WERI-Rb-1 (cell line): ENCODE data around the gene BAHD1.

Experiments
- DNase-seq: peaks from one replicate; pipeline ENCODE4 v3.0.0-alpha.2; 2020
- H3K27ac ChIP-seq: fragments of 250-450 bp; sonication (Bioruptor Pico); 2 replicates; pipeline ENCODE4 v1.5.1; 2020; ENCODE audit warnings: mild to moderate bottlenecking, moderate library complexity
- H3K27me3 ChIP-seq: fragments of 250-450 bp; sonication (Bioruptor Pico); 2 replicates; pipeline ENCODE4 v1.5.1; 2021; ENCODE audit warnings: mild to moderate bottlenecking, low read depth, moderate library complexity; ENCODE audit not compliant: insufficient read depth, severe bottlenecking
- H3K36me3 ChIP-seq: fragments of 250-450 bp; sonication (Bioruptor Pico); 2 replicates; pipeline ENCODE4 v1.5.1; 2020; ENCODE audit warnings: mild to moderate bottlenecking, moderate library complexity
- H3K4me3 ChIP-seq: 2 replicates; pipeline ENCODE4 v1.5.1; 2011; ENCODE audit warnings: low read depth, mild to moderate bottlenecking, control low read depth, low read length
- H3K9me3 ChIP-seq: fragments of 250-450 bp; sonication (Bioruptor Pico); 2 replicates; pipeline ENCODE4 v1.5.1; 2021; ENCODE audit warnings: mild to moderate bottlenecking, moderate library complexity; ENCODE audit not compliant: severe bottlenecking
- CTCF ChIP-seq: IDR thresholded peaks from 2 replicates; pipeline ENCODE4 v1.5.1; 2011; ENCODE audit warnings: low read depth, mild to moderate bottlenecking, control low read depth, inconsistent platforms, low read length

BAHD1 gene

DNA sequence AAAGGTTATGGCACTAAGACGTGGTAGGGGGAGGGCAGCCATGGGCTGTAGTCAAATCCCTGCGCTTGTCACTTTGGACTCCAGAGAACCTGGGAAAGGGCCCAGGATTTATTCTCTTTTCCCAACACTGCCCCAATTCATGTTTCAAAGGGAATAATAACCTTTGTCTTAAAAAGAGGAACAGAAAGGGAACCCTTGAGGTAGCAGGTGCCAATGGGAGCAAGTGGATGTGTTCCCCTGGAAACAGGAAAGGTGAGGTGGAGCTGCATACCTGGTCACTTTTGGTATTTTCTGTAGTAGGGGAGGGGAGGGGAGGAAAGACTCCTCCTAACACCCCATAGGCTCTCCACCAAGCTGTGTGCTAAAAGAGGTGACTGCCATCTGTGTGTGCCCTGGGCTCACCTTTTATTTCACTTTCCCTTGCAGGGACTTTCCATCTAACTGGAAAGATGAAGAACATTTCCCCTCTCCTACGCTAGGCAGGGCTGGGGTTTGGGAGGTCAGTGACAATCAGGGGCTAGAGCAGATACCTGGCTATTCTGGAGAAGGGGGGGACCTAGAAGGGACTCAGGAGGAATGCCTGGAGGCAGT lies 23.9 kb downstream of the BAHD1 start:
- Histone ChIP-seq H3K27me3 (no peaks in the 10 kb centered on the region), H3K4me3 (no peak overlapping the region), H3K27ac (no peak overlapping the region), H3K9me3 (no peaks in the 10 kb centered on the region), H3K36me3 (peaks cover 71% of the 10 kb centered on the region)
- TF ChIP-seq CTCF, result no peak
- no peak for DNase-seq

- no peak for TF ChIP-seq CTCF
- Histone ChIP-seq H3K27ac (no peak overlapping the region), H3K9me3 (no peaks in the 10 kb centered on the region), H3K27me3 (no peaks in the 10 kb centered on the region), H3K36me3 (peaks cover 59% of the 10 kb centered on the region), H3K4me3 (no peak overlapping the region)
- no peak for DNase-seq
These were observed 25.2 kb downstream of the BAHD1 start for GRCh38 chr15:40465939-40466338.

DNA sequence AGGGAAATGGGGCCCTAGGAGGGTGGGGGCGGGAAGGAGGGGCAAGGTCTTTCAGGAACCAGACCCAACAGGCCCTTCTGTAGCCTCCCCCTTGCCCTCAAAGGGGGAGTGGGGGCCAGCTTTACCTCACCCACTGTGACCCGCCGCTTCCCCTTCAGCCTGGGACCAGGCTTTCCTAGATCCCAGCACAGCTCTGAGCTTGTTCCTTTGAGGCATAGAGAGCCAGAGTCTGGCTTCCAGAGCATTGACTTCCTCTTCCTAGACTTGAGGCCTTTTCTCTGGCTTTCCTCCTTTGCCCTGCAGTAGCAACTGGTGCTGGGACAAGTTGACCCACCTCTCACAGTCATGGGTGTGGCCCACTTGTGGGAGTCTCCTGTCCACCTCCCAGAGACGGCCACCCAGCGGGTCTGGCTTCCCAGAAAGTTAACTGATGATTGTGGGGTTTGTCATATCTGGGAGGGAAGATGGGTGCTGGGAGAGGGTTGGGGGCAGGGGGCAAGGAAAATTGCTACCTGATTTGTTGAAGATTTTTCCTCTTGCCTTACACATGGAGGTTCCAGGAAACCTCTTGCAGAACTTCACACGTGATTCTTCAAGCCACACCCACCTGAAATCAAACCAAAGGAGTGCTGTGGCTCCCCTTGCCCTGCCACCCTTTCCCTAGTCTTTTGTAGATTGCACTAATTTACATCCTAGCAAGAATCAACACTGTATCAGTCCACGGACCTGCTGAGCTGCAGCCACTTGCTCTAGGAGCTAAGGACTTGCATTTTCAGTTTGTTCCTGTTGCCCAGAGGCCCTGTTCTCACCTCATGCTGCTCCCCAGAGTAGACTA lies 25.9 kb downstream of the BAHD1 start:
- no peak overlapping the region for H3K27ac ChIP-seq
- H3K4me3 ChIP-seq, result no peak overlapping the region
- no peaks in the 10 kb centered on the region for H3K9me3 ChIP-seq
- DNase-seq, result no peak
- H3K27me3 ChIP-seq, result no peaks in the 10 kb centered on the region
- peaks cover 54% of the 10 kb centered on the region for H3K36me3 ChIP-seq
- TF ChIP-seq CTCF, result no peak

GRCh38 chr15:40467261-40467615 lies 26.5 kb downstream of the BAHD1 start:
- no peak for TF ChIP-seq CTCF
- no peak overlapping the region for H3K27ac ChIP-seq

DNA sequence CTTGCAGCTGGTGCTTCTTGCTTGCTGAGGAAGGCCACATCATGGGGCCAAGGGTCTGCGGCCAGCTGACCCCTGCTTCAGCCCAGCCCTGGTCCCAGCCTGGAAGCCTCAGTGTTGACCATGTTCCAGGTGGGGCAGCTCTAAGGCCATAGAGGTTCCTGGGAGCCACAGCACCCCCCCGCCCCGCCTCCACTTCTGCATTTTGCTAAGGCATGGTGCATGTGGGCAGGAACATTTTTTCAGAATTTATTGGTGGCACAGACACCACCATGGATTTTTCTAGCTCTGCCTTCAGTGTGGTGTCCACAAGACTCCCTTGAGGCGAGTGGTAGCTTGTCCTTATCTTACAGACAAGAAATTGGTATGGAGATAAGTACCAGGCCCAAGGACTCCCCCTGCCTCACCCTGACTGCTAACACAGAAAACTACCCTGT lies 28.2 kb downstream of the BAHD1 start:
- Histone ChIP-seq H3K36me3 (peaks cover 34% of the 10 kb centered on the region), H3K27ac (no peak overlapping the region; the same call in 1 of the 2 replicates), H3K4me3 (no peak overlapping the region), H3K27me3 (no peaks in the 10 kb centered on the region), H3K9me3 (no peaks in the 10 kb centered on the region)
- no peak for TF ChIP-seq CTCF
- no peak for DNase-seq

More at GRCh38 chr15:40467261-40467615, 26.5 kb downstream of the BAHD1 start:
- Histone ChIP-seq H3K27me3 (no peaks in the 10 kb centered on the region), H3K4me3 (no peak overlapping the region), H3K36me3 (peaks cover 49% of the 10 kb centered on the region), H3K9me3 (no peaks in the 10 kb centered on the region)
- no peak for DNase-seq
